H9 (cell line): ENCODE data around the gene ACSL3. TPM values are rescaled to one million over a fixed set of nuclear protein-coding genes. Genes with fewer than 3 reads are reported as not detected.

Source experiments
- DNase-seq: peaks from one replicate; pipeline ENCODE4 v3.0.0-alpha.2; 2017
- H2AFZ ChIP-seq: one replicate; pipeline ENCODE4 v1.6.1; 2013; ENCODE audit warnings: mild to moderate bottlenecking, low read length, control low read depth, moderate library complexity
- H2AK5ac ChIP-seq: 2 replicates; pipeline ENCODE4 v1.6.1; 2013; ENCODE audit warnings: low read length, control low read depth, mixed read lengths; ENCODE audit not compliant: insufficient read length
- H2BK120ac ChIP-seq: one replicate; pipeline ENCODE4 v1.6.1; 2013; ENCODE audit warnings: low read depth, mild to moderate bottlenecking, low read length, control low read depth, inconsistent platforms; ENCODE audit not compliant: poor library complexity, severe bottlenecking
- H2BK12ac ChIP-seq: 2 replicates; pipeline ENCODE4 v1.6.1; 2013; ENCODE audit warnings: low read length, control low read depth, mixed read lengths, low read depth; ENCODE audit not compliant: insufficient read length
- H2BK15ac ChIP-seq: 2 replicates; pipeline ENCODE4 v1.6.1; 2013; ENCODE audit warnings: low read depth, low read length, control low read depth
- H2BK20ac ChIP-seq: one replicate; pipeline ENCODE4 v1.6.1; 2013; ENCODE audit warnings: low read depth, mild to moderate bottlenecking, low read length, control low read depth, inconsistent platforms; ENCODE audit not compliant: poor library complexity, severe bottlenecking
- H2BK5ac ChIP-seq: 2 replicates; pipeline ENCODE4 v1.6.1; 2013; ENCODE audit warnings: low read length, control low read depth, mixed read lengths; ENCODE audit not compliant: insufficient read length
- H3K14ac ChIP-seq: 2 replicates; pipeline ENCODE4 v1.6.1; 2013; ENCODE audit warnings: low read length, control low read depth; ENCODE audit not compliant: insufficient read depth
- H3K18ac ChIP-seq: 2 replicates; pipeline ENCODE4 v1.6.1; 2013; ENCODE audit warnings: low read depth, mild to moderate bottlenecking, mixed read lengths, low read length, control low read depth; ENCODE audit not compliant: insufficient read length
- H3K23ac ChIP-seq: 2 replicates; pipeline ENCODE4 v1.6.1; 2013; ENCODE audit warnings: low read length, control low read depth, mixed read lengths, low read depth; ENCODE audit not compliant: insufficient read length
- H3K23me2 ChIP-seq: 2 replicates; pipeline ENCODE4 v1.6.1; 2013; ENCODE audit warnings: low read depth, mild to moderate bottlenecking, mixed read lengths, low read length, control low read depth; ENCODE audit not compliant: insufficient read length, poor library complexity, severe bottlenecking
- H3K27ac ChIP-seq: 2 replicates; pipeline ENCODE4 v1.5.1; 2013; ENCODE audit warnings: low read length, control low read depth, mixed read lengths, low read depth; ENCODE audit not compliant: insufficient read length
- H3K27me3 ChIP-seq: 2 replicates; pipeline ENCODE4 v1.6.1; 2013; ENCODE audit warnings: low read length, control low read depth, inconsistent platforms; ENCODE audit not compliant: insufficient read depth
- H3K4ac ChIP-seq: 2 replicates; pipeline ENCODE4 v1.6.1; 2013; ENCODE audit warnings: low read depth, mild to moderate bottlenecking, control low read depth, inconsistent platforms, low read length, moderate library complexity
- H3K4me1 ChIP-seq: 2 replicates; pipeline ENCODE4 v1.6.1; 2013; ENCODE audit warnings: low read length, control low read depth, inconsistent platforms; ENCODE audit not compliant: insufficient read depth
- H3K4me2 ChIP-seq: 2 replicates; pipeline ENCODE4 v1.6.1; 2013; ENCODE audit warnings: low read length, control low read depth, mixed read lengths; ENCODE audit not compliant: insufficient read length, insufficient read depth
- H3K56ac ChIP-seq: 2 replicates; pipeline ENCODE4 v1.6.1; 2013; ENCODE audit warnings: low read depth, mild to moderate bottlenecking, mixed read lengths, low read length, control low read depth; ENCODE audit not compliant: insufficient read length
- H3K79me1 ChIP-seq: 2 replicates; pipeline ENCODE4 v1.6.1; 2013; ENCODE audit warnings: low read depth, mild to moderate bottlenecking, moderate library complexity, low read length, control low read depth, inconsistent platforms; ENCODE audit not compliant: insufficient read depth, poor library complexity, severe bottlenecking
- H3K79me2 ChIP-seq: 2 replicates; pipeline ENCODE4 v1.6.1; 2013; ENCODE audit warnings: low read length, control low read depth, inconsistent platforms; ENCODE audit not compliant: insufficient read depth
- H3K9ac ChIP-seq: 2 replicates; pipeline ENCODE4 v1.6.1; 2013; ENCODE audit warnings: low read length, control low read depth, mixed read lengths; ENCODE audit not compliant: insufficient read length; ENCODE audit errors: extremely low read depth
- H3K9me3 ChIP-seq: one replicate; pipeline ENCODE4 v1.6.1; 2013; ENCODE audit warnings: low read depth, low read length, inconsistent platforms; ENCODE audit not compliant: control insufficient read depth
- H3T11ph ChIP-seq: one replicate; pipeline ENCODE4 v1.6.1; 2013; ENCODE audit warnings: mild to moderate bottlenecking, low read length, control low read depth, inconsistent platforms
- H4K20me1 ChIP-seq: one replicate; pipeline ENCODE4 v1.6.1; 2013; ENCODE audit not compliant: control insufficient read depth, insufficient read length, insufficient read depth
- H4K5ac ChIP-seq: 2 replicates; pipeline ENCODE4 v1.6.1; 2013; ENCODE audit warnings: low read depth, mild to moderate bottlenecking, mixed read lengths, low read length, control low read depth; ENCODE audit not compliant: insufficient read length
- H4K8ac ChIP-seq: replicated peaks from 2 replicates; pipeline ENCODE4 v1.6.1; 2013; ENCODE audit warnings: low read length, control low read depth, mixed read lengths, low read depth; ENCODE audit not compliant: insufficient read length
- H4K91ac ChIP-seq: 2 replicates; pipeline ENCODE4 v1.6.1; 2013; ENCODE audit warnings: low read depth, mild to moderate bottlenecking, moderate library complexity, mixed read lengths, low read length, control low read depth; ENCODE audit not compliant: insufficient read length
- H3K27ac Mint-ChIP-seq, 3 experiments: 2 replicates in 2 of 3; 3 replicates in 1 of 3; pipeline ENCODE4 v1.8.0; 2020 to 2021; ENCODE audit warnings: mixed read lengths in 3 of 3, mild to moderate bottlenecking in 1 of 3, moderate library complexity in 1 of 3
- H3K27me3 Mint-ChIP-seq: 2 replicates; pipeline ENCODE4 v1.8.0; 2021; ENCODE audit warnings: low read depth, mild to moderate bottlenecking, moderate library complexity, mixed read lengths
- H3K36me3 Mint-ChIP-seq, 3 experiments: 2 replicates in 2 of 3; 3 replicates in 1 of 3; pipeline ENCODE4 v1.8.0; 2020 to 2021; ENCODE audit warnings: low read depth in 3 of 3, mixed read lengths in 3 of 3; ENCODE audit not compliant: insufficient read depth in 1 of 3
- H3K4me1 Mint-ChIP-seq, 2 experiments: 2 replicates each; pipeline ENCODE4 v1.8.0; 2020; ENCODE audit warnings: mixed read lengths in 2 of 2
- H3K4me3 Mint-ChIP-seq, 2 experiments: 2 replicates in 1 of 2; 3 replicates in 1 of 2; pipeline ENCODE4 v1.8.0; 2020 to 2021; ENCODE audit warnings: mild to moderate bottlenecking in 2 of 2, mixed read lengths in 2 of 2, moderate library complexity in 1 of 2
- H3K9me3 Mint-ChIP-seq, 2 experiments: 2 replicates in 1 of 2; 3 replicates in 1 of 2; pipeline ENCODE4 v1.8.0; 2020; ENCODE audit warnings: mild to moderate bottlenecking in 2 of 2, mixed read lengths in 2 of 2, moderate library complexity in 1 of 2
- CTCF ChIP-seq: fragments of 200-600 bp; sonication (generic); conservative IDR thresholded peaks from 3 replicates; pipeline ENCODE4 v1.8.0; 2021; ENCODE audit warnings: antibody characterized with exemption, mild to moderate bottlenecking
- WGBS: extraction: QIAGEN DNeasy Blood & Tissue Kit; methylation state at CpG from one replicate; pipeline ENCODE4 v1.1.7; 2013; ENCODE audit warnings: missing lambda C conversion rate, low lambda C conversion rate, mixed read lengths; ENCODE audit not compliant: insufficient read length; ENCODE audit errors: extremely low coverage; 5-methylcytosine and 5-hydroxymethylcytosine counted together
- total RNA-seq: library from RNA; stranded (reverse); gene quantifications from 2 replicates; pipeline ENCODE4 v1.2.1, GENCODE V29; 2021

ACSL3 gene
- total RNA-seq, 1 experiment from 2014 or later: 60.9 TPM

DNA sequence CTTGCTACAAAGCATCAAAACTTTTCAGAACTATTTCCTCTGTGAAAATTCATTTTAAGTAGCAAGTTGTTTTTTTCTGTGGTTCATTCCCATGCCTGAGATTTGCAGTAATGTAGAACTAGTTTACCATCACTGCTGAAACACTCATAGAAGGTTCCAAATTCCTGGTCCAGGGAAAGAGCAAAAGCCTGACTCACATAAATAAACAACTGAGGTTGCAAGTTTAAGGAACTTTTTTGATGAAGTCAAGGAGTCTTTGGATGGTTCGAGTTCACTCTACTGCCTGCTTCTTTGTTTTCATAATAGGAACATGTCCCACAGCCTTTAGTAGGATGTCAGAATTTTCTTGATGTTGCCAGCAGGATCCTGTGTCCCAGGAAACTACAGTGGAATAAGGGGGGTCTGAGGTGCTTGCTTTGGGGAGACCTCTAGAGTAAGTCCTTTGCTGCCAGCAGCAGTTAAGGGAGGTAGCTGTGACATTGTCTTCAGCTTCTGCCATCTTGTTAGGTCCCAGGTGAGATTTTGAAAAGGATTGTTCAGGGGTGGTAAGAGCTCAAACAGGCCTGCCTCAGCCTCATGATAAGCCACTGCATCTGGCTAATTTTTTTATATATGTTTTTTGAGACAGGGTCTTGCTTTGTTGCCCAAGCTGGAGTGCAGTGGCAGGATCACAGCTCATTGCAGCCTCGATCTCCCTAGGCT lies 43.9 kb downstream of the ACSL3 start:
- Histone ChIP-seq H2AFZ (no peak overlapping the region), H3K4me1 (peaks cover 12% of the 10 kb centered on the region; the same call in 1 of the 2 replicates), H4K91ac (no peak overlapping the region), H4K8ac (no peak overlapping the region), H2AK5ac (no peak overlapping the region), H3K79me1 (peaks cover 5% of the 10 kb centered on the region), H4K20me1 (no peaks in the 10 kb centered on the region), H3K79me2 (peaks cover 21% of the 10 kb centered on the region), H3K9ac (no peak overlapping the region), H4K5ac (no peak overlapping the region), H3K4me2 (no peak overlapping the region), H3K27ac (no peak overlapping the region), H2BK120ac (no peak overlapping the region), H2BK12ac (no peak overlapping the region), H3K23ac (no peak overlapping the region), H2BK5ac (no peak overlapping the region), H3K56ac (no peak overlapping the region), H2BK15ac (no peak overlapping the region), H3K23me2 (no peaks in the 10 kb centered on the region), H3K4ac (no peak overlapping the region), H2BK20ac (no peak overlapping the region), H3K18ac (no peak overlapping the region), H3K27me3 (no peaks in the 10 kb centered on the region), H3K14ac (no peak overlapping the region), H3K9me3 (no peaks in the 10 kb centered on the region), H3T11ph (no peak overlapping the region)
- H3K27me3 Mint-ChIP-seq: no peaks in the 10 kb centered on the region
- no peak for TF ChIP-seq CTCF
- no CpG with 5 or more reads among the region's 2 CpGs for WGBS
- peaks cover 9 to 21% (median 21%) of the 10 kb centered on the region in 3 experiments; a peak in 6 of 7 replicates for H3K36me3 Mint-ChIP-seq
- peak overlapping the region in 2 of 3 experiments; percentile 12 to 31; a peak in 3 of 7 replicates for H3K27ac Mint-ChIP-seq
- H3K9me3 Mint-ChIP-seq: no peaks in the 10 kb centered on the region
- no peak overlapping the region for H3K4me3 Mint-ChIP-seq
- H3K4me1 Mint-ChIP-seq: peaks cover 55 to 56% of the 10 kb centered on the region in 2 experiments
- no peak for DNase-seq
